ENCODE results near the gene PTPN12. TPM values are rescaled to one million over a fixed set of nuclear protein-coding genes. Genes with fewer than 3 reads are reported as not detected.
A peak's percentile ranks its signal among the peaks of the same experiment; 100 is the strongest.
"Not testable (repeated sequence)": the region's sequence is repeated elsewhere in the genome, so short reads cannot be mapped to it uniquely, and the experiment has no call there.

The PTPN12 gene
- total and polyA plus RNA-seq, 4 donors: 75.9 to 338 (median 85.8) TPM

DNA sequence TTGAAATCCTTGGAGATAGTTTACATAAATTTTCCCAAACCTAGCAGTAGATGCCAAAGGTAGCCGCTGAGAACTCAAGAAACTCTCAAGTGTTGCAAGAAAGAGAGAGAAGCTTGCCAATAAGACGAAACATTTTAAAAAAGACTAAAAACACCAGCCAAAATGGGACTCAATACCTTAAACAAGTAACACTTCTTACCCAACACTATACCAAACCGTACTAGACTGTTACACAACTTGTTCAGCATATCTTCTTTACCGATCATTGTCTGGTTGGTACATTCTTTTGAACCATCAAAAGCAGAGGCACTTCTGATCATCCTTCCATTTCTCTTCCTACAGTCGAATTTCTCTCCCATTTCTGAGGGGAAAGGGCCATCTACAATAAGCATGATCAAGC is 4.8 kb upstream of the PTPN12 start:
- H3K36me3 ChIP-seq (ENCODE audit: control insufficient read depth in 4 of 4, insufficient read depth in 4 of 4, low read length in 4 of 4): no peaks in the 10 kb centered on the region
- 49 to 64% methylated on average over 5 of the region's 5 CpGs for WGBS, 2 donors
- no peak overlapping the region for H3K27ac ChIP-seq (ENCODE audit: low read depth in 1 of 2, low read length in 1 of 2)
- H3K27me3 ChIP-seq (ENCODE audit: control insufficient read depth in 3 of 3, insufficient read depth in 3 of 3, low read length in 2 of 3): no peaks in the 10 kb centered on the region
- peaks cover 0 to 2% (median 0%) of the 10 kb centered on the region in 5 donors for H3K4me1 ChIP-seq (ENCODE audit: control insufficient read depth in 5 of 5, insufficient read depth in 5 of 5, low read length in 5 of 5)
- H3K9me3 ChIP-seq (ENCODE audit: control insufficient read depth in 4 of 4, insufficient read depth in 3 of 4, low read length in 3 of 4): no peaks in the 10 kb centered on the region
- H3K4me3 ChIP-seq: no peak overlapping the region
- no peak for DNase-seq
- ATAC-seq (ENCODE audit: insufficient read depth, low FRiP score): no peak
- no peak overlapping the region for H3K9ac ChIP-seq (ENCODE audit: insufficient read depth in 1 of 2, low read length in 2 of 2)
- TF ChIP-seq, protein P1, sequence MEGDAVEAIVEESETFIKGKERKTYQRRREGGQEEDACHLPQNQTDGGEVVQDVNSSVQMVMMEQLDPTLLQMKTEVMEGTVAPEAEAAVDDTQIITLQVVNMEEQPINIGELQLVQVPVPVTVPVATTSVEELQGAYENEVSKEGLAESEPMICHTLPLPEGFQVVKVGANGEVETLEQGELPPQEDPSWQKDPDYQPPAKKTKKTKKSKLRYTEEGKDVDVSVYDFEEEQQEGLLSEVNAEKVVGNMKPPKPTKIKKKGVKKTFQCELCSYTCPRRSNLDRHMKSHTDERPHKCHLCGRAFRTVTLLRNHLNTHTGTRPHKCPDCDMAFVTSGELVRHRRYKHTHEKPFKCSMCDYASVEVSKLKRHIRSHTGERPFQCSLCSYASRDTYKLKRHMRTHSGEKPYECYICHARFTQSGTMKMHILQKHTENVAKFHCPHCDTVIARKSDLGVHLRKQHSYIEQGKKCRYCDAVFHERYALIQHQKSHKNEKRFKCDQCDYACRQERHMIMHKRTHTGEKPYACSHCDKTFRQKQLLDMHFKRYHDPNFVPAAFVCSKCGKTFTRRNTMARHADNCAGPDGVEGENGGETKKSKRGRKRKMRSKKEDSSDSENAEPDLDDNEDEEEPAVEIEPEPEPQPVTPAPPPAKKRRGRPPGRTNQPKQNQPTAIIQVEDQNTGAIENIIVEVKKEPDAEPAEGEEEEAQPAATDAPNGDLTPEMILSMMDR (IDR thresholded peaks at IDR 0.05; ENCODE audit: control extremely low read depth, extremely low read depth): no peak

DNA sequence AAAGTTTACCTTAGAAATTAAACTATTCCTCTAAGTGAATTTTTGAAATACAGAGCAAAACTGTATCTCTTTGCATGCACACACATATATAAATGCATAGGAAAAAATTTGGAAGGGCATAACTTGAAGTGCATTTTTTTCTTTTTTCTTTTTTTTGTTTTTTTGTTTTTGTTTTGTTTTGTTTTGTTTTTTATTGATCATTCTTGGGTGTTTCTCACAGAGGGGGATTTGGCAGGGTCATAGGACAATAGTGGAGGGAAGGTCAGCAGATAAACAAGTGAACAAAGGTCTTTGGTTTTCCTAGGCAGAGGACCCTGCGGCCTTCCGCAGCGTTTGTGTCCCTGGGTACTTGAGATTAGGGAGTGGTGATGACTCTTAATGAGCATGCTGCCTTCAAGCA is 4.4 kb upstream of the PTPN12 start:
- DNase-seq: not testable (repeated sequence)

DNA sequence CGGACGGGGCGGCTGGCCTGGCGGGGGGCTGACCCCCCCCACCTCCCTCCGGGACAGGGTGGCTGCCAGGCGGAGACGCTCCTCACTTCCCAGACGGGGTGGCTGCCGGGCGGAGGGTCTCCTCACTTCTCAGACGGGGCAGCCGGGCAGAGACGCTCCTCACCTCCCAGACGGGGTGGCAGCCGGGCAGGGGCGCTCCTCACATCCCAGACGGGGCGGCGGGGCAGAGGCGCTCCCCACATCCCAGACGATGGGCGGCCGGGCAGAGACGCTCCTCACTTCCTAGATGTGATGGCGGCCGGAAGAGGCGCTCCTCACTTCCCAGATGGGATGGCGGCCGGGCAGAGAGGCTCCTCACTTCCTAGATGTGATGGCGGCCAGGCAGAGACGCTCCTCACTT is 3.0 kb upstream of the PTPN12 start:
- not testable (repeated sequence) for H3K4me3 ChIP-seq; H3K27ac ChIP-seq (ENCODE audit: low read depth in 1 of 2, low read length in 1 of 2); H3K4me1 ChIP-seq (ENCODE audit: control insufficient read depth in 5 of 5, insufficient read depth in 5 of 5, low read length in 5 of 5); H3K9ac ChIP-seq (ENCODE audit: insufficient read depth in 1 of 2, low read length in 2 of 2); ATAC-seq (ENCODE audit: insufficient read depth, low FRiP score); H3K27me3 ChIP-seq (ENCODE audit: control insufficient read depth in 3 of 3, insufficient read depth in 3 of 3, low read length in 2 of 3); H3K36me3 ChIP-seq (ENCODE audit: control insufficient read depth in 4 of 4, insufficient read depth in 4 of 4, low read length in 4 of 4); DNase-seq; H3K9me3 ChIP-seq (ENCODE audit: control insufficient read depth in 4 of 4, insufficient read depth in 3 of 4, low read length in 3 of 4)
- WGBS, 2 donors: 98% methylated on average over 14 to 28 of the region's 31 CpGs

More for the DNA sequence above, 4.4 kb upstream of the PTPN12 start:
- not testable (repeated sequence) for H3K9me3 ChIP-seq (ENCODE audit: control insufficient read depth in 4 of 4, insufficient read depth in 3 of 4, low read length in 3 of 4); H3K9ac ChIP-seq (ENCODE audit: insufficient read depth in 1 of 2, low read length in 2 of 2); H3K4me1 ChIP-seq (ENCODE audit: control insufficient read depth in 5 of 5, insufficient read depth in 5 of 5, low read length in 5 of 5); H3K4me3 ChIP-seq; H3K27me3 ChIP-seq (ENCODE audit: control insufficient read depth in 3 of 3, insufficient read depth in 3 of 3, low read length in 2 of 3); H3K27ac ChIP-seq (ENCODE audit: low read depth in 1 of 2, low read length in 1 of 2); ATAC-seq (ENCODE audit: insufficient read depth, low FRiP score); H3K36me3 ChIP-seq (ENCODE audit: control insufficient read depth in 4 of 4, insufficient read depth in 4 of 4, low read length in 4 of 4)
- WGBS, 2 donors: no CpG with 5 or more reads among the region's 3 CpGs

DNA sequence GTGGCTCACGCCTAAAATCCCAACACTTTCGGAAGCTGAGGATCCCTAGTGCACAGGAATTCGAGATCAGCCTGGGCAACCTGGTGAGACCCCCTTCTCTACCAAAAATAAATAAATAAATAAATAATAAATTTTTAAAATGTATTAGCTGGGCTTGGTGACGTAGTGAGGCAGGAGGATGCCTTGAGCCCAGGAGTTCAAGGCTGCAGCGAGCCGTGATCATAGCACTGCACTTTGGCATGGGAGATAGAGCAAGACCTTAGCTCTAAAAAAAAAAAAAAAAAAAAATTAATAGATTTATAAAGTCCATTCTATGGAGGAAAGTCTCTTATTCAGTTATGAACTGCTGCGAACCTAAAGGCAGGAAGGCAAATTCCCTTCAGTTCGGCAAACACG is 1.1 kb upstream of the PTPN12 start:
- DNase-seq (no peak), ATAC-seq (ENCODE audit: insufficient read depth, low FRiP score) (no peak)
- Histone ChIP-seq H3K36me3 (ENCODE audit: control insufficient read depth in 4 of 4, insufficient read depth in 4 of 4, low read length in 4 of 4) (no peaks in the 10 kb centered on the region), H3K9me3 (ENCODE audit: control insufficient read depth in 4 of 4, insufficient read depth in 3 of 4, low read length in 3 of 4) (no peaks in the 10 kb centered on the region), H3K4me3 (peak overlapping the region; percentile 73), H3K27me3 (ENCODE audit: control insufficient read depth in 3 of 3, insufficient read depth in 3 of 3, low read length in 2 of 3) (no peaks in the 10 kb centered on the region), H3K9ac (ENCODE audit: insufficient read depth in 1 of 2, low read length in 2 of 2) (peak overlapping the region in 1 of 2 donors; percentile 92), H3K4me1 (ENCODE audit: control insufficient read depth in 5 of 5, insufficient read depth in 5 of 5, low read length in 5 of 5) (peaks cover 5 to 11% (median 8%) of the 10 kb centered on the region in 5 donors), H3K27ac (ENCODE audit: low read depth in 1 of 2, low read length in 1 of 2) (peak overlapping the region; percentile 90 to 97)
- TF ChIP-seq, protein P1 (IDR thresholded peaks at IDR 0.05; ENCODE audit: control extremely low read depth, extremely low read depth): no peak
- WGBS, 2 donors: 38 to 40% methylated on average over 9 of the region's 9 CpGs
